GM11168 (cell line): ENCODE measurements around the gene LUC7L2.
"Not testable (repeated sequence)": the region's sequence is repeated elsewhere in the genome, so short reads cannot be mapped to it uniquely, and the experiment has no call there.

ENCODE experiments used
- in situ Hi-C: fragments of 300-500 bp; cut with MboI; formaldehyde crosslinking; loops from one replicate; pipeline ENCODE4 v1.12.0; 2022; ENCODE audit warnings: low sequenced_read_pairs; ENCODE audit not compliant: unreplicated experiment

Gene LUC7L2

DNA sequence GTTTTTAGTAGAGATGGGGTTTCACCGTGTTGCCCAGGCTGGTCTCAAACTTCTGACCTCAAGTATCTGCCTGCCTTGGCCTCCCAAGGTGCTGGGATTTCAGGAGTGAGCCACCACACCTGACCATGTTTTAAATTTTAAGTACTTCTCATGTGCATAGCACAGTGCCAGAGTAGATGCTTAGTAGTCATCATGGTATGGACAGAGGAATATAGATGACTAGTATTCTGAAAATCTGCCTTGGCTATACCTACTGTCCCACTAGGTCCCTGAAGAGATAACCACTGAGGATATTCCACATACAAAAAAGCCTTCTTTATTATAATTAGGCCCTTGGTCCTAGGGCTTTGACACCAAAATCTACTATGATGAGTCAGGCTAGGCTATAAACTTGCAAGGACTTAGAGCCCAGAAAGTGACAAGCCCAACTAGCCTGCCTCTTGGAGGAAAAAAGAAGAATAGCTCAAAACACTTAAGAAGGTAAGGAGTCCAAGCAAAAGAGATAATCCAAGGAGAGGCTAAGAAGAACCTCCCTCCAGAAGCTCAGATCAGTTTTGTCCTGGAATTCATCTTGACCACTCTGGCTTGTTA is 34.0 kb downstream of the LUC7L2 start:
- in situ Hi-C loops, result no loop called here

DNA sequence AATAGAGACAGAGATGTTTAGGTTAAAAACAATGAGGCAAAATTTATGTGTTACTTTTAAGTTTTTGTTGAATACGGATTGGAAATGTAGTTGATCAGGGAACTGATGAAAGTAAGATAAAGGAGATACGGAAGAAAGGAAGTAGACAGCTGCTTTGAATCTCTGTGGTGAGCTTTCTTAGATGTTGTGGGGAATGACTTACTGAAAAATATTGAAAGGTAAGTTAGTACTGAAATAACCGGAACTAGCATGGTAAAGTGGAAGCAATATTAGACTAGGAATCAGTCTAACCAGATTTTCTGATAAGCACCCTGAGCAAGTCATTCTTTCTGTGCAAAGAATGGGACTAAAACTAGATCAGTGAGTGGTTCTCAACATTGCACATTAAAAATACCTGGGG is 34.8 kb downstream of the LUC7L2 start:
- in situ Hi-C loops, result no loop called here

DNA sequence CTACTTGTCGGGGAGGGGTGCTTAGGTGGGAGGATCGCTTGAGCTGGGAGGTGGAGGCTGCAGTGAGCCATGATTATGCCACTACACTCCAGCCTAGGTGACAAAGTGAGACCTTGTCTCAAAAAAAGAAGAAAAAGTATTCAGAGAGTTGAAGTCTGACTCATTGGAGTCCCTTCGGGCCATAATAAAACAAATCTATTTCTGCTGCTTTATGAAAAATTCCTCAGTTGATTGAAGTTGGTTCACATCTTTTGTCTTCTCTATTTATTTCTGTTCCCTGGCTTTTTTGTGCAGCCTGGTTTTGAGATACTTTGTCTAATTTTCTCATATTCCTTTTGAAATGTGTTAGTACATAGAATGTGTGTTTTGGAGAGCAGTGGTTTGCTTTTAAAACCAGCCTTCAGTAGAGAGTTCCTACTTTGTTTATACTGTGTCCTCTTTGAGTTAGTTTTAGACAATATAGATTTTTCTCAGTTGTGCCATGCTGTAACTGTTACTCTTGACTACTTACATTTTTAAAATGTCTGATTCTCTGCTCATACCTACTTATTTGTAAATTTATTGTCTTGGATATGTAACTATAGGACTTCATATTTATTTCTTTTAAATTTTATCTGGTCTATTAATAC is 36.7 kb downstream of the LUC7L2 start:
- in situ Hi-C loops, result no loop called here

DNA sequence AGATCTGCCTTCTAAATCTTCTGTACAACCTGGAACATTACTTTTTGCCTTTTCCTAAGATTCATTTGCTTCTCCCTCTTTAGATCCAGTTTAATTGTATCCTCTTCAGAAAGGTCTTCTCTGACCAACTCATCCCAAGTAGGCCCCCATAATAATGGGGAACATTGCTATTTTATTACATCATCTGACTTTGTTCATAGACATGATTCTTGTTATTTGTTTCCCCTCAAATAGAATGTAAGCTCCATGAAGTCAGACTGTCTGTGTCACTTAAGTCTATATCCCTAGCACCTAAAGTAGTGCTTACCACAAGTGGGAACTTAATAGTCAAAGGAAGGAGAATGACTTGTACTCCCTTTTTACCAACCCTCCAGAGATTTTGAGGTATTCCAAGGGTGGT is 37.5 kb downstream of the LUC7L2 start:
- in situ Hi-C loops, result no loop called here

DNA sequence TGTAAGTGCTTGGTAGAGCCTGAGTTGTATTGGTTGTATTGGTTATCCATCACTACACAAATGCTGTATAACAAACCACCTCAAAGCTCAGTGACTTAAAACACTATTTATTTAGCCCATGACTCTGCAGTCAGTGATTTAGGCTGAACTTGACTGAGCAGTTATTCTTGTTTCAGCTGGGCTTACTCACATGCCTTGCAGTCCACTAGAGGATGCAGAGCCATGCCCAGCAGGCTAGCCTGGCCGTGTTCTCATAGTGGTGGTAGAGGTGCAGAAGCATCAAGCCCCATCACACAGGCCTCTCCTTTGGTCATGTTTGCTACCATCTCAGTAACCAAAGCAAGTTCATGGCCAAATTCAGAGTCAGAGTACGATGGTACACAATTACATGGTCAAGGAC is 43.9 kb downstream of the LUC7L2 start:
- in situ Hi-C loops, result no loop called here

DNA sequence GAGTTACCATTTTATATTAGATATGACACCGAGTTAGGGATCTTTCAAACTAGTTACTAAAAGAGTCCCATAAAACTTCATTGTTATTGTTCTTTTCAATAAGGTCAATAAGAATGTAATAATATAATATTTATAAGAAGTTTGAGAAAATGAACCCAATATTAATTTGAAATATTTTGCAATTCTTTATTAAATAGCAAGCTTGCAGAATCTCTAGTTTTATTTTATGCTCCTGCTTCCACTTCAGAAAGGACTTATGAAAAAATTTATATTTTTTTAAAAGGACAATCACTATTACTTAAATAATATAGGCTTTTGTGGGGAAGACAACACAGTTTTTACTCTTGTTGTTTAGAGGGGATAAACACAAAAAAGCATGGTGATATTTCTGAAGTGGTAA is 47.9 kb downstream of the LUC7L2 start:
- in situ Hi-C loops, result no loop called here

DNA sequence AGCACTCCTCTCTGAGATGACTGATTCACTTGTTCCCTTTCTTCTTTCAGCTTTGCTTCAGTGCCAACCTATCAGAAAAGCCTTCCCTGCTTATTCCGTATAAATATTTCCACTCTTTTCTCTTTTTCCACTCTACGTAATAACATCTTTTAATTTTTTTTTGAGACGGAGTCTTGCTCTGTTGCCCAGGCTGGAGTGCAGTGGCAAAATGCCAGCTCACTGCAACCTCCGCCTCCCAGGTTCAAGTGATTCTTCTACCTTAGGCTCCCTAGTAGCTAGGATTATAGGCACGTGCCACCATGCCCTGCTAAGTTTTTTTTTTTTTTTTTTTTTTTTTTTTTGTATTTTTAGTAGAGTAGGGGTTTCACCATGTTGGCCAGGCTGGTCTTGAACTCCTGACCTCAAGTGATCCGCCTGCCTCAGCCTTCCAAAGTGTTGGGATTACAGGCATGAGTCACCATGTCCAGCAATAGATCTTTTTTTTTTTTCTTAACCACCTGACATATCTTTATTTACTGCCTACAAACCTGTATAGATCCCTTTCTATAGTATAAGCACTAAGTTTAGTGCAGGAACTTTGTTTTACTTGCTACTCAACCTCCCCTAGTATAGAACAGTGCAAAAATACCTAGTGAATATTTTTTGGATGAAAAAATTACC is 55.2 kb downstream of the LUC7L2 start:
- in situ Hi-C loops, result not testable (repeated sequence)

DNA sequence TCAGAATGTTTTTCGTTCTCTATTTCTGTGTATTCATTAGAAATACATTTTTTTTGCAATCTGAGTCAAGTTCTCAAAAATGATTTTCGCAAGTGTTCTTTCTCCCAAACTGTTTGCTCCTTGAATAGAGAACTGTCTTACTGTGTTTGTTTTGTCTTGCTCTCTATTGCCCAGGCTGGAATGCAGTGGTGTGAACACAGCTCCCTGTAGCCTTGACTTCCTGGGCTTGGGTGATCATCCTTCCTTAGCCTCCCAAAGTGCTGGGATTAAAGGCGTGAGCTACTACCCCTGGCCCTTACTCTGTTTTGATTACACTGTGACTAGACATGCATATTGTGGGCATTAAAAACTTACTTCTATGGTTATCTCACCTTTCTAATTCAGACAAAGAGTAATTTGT is 56.7 kb downstream of the LUC7L2 start:
- in situ Hi-C loops, result no loop called here

DNA sequence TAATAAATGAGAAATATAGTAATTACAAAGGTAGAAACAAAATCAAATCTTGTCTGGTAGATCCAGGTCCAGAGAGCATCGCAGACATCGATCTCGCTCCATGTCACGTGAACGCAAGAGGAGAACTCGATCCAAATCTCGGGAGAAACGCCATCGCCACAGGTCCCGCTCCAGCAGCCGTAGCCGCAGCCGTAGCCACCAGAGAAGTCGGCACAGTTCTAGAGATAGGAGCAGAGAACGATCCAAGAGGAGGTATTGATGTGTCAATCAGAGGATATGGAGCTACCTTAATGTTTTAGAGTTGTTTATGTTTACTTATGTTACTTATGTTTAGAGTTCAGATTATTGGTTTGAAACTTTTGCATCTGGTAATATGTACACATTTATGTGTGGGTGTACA is 57.8 kb downstream of the LUC7L2 start:
- in situ Hi-C loops, result no loop called here

DNA sequence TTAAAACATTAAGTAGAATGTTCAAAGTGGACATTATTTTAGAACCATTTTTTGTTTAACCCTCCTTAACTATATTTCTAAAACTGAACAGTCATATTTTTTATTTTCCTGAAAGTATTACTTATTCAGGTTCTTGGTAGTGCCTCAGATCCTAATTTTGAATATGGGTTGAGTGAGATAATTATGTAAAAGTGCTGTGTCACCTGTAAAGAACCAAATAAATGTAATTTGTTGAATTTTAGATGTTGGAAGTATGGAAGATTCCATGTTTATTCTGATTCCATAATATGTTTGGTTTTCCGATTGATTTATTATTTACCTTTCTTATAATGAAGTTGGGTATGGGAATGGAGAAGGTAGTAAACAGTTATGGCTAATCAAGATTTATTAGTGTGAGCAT is 61.4 kb downstream of the LUC7L2 start:
- in situ Hi-C loops, result no loop called here

DNA sequence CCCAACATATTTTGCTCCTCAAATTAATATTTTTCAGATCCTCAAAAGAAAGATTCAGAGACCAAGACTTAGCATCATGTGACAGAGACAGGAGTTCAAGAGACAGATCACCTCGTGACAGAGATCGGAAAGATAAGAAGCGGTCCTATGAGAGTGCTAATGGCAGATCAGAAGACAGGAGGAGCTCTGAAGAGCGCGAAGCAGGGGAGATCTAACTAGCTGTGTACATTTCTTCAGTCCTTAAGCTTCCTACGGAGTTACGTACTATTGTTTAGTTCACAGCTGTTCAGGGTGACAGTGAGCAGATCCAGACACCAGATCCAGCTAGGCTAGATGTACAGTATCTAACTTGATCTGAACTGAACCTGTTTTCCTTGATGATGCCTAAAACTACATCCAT is 62.4 kb downstream of the LUC7L2 start:
- in situ Hi-C loops, result no loop called here

DNA sequence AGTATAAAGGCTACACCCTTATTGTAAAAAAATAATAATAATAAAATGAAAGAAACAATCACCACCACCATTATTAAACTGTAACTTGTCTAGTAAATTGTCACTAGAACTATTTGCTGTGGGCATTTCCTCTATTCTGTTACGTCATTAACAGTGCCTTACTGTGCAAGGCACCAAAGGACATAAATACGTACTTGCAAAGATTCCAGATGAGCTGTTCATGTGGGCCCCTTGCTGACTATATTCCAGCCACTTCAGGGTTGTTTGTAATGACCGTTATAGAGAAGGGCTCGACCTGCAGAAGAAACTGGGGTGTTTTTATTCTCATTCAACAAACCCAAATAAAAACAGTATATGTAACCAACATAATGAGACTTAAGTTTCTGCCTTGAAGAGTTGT is 63.4 kb downstream of the LUC7L2 start:
- in situ Hi-C loops, result no loop called here

DNA sequence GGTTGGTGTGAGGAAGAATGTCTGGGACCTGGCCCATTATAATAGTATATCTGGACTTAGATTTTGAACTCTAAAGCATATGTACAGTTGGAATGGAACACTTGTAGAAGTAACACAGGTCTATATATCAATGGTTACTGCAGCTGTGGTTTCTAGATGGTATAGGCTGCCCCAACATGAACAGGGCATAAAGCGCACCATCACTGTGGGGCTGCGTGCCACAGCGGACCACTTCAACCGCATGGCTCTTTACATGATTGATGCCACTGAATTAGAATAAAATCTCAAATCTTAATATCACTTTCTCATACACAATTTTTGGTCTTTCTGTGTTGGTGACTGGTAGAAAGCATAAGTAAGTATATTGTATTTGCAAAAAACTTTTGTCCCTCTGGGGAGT is 64.3 kb downstream of the LUC7L2 start:
- in situ Hi-C loops, result no loop called here

DNA sequence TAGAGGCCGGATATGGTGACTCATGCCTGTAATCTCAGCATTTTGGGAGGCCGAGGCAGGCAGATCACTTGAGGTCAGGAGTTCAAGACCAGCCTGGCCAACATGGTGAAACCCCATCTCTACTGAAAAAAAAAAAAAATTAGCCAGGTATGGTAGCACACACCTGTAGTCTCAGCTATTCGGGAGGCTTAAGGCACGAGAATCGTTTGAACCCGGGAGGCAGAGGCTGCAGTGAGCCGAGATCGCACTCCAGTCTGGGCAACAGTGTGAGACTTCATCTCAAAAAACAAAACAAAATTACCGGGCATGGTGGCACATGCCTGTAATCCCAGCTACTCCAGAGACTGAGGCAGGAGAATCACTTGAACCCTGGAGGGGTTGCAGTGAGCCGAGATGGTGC is 66.0 kb downstream of the LUC7L2 start:
- in situ Hi-C loops, result not testable (repeated sequence)

DNA sequence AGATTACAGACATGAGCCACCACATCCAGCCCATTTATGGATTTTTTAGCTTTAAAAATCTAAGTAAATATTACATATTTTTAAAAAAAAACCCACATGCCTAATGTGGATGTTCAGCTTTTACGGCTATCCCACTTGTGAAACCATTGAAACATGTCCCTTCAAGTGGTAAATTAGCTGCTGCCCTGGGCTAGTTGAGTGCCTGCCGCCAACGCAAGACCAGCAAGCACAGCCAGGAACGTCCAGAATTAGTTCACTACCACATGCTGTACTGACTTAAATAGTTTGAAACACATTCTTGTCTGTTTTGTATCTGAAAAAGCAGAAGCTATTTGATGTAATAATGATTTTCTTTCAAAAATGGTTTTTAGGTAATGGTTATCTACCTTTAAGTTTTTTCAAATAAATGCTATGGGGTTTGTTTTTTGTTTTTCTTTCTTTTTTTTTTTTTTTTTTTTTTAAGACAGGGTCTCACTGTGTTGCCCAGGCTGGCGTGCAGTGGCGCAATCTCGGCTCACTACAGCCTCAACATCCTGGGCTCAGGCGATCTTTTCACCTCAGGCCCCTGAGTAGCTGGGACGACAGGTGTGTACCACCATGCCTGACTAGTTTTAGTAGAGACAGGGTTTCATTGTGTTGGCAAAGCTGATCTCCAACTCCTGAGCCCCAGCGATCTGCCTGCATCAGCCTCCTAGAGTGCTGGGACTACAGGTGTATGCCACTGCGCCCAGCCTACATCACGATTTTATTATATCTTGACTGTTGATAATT is 66.7 kb downstream of the LUC7L2 start:
- in situ Hi-C loops, result no loop called here

DNA sequence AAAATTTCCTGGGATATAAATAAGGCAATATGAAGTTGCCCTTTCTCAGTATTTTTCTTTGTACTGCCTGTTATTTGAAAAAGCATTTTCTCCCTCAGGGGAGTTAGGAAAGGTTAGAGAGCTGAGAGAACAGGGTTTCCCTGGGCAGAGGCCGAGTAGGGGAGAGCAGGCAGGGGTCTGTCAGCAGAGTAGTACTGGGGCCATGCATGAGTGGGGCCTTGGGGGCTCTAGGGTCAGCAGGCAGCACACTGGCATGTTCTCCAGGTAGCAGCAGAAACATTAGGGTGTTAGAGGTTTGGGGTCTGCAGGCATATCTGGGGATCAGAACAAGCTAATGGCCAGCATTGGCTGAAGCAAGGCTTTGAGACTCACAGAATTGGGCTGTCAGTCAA is 67.3 kb downstream of the LUC7L2 start:
- in situ Hi-C loops, result no loop called here

DNA sequence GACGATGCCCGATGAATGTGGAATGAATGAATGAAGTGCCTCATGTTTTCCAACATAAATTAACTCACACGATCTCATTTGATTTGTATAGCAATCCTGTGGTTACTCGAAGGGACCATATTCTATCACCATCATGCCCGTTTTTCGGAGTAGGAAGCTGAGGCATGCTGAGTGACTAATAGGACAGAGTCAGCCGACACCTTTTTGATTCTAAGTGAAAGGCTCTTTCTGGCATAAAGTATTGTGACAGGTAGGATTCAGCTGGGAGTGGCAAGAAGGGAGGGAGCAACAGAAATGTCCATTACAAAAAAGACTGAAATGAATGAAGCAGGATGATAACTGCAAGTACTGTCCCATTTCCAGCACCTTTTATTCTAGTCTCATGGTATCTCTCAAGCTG is 68.1 kb downstream of the LUC7L2 start:
- in situ Hi-C loops, result no loop called here

DNA sequence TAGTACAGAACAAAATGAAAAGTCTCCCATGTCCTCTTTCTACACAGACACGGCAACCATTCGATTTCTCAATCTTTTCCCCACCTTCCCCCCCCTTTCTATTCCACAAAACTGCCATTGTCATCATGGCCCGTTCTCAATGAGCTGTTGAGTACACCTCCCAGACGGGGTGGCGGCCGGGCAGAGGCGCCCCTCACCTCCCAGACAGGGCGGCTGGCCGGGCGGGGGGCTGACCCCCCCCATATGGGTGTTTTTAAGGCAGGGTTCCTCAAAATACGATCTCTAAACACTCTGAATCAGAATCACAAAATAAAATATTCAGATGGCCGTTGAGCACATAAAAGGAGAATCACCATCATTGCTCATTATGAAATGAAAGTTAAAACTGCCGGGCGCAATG is 70.0 kb downstream of the LUC7L2 start:
- in situ Hi-C loops, result not testable (repeated sequence)

DNA sequence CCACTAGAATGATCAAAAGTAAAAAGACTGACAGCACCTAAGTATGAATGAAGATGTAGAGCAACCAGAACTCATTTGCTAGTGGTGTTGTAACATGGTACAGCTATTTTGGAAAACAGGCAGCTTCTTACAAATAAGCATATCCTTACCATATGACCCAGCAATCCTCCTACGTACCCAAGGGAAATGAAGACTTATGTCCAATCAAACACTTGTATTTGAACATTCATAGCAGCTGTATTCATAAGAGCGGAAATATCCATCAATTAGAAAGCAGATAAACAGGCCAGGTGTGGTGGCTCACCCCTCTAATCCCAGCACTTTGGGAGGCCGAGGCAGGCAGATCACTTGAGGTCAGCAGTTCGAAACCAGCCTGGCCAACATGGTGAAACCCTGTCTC is 70.7 kb downstream of the LUC7L2 start:
- in situ Hi-C loops, result no loop called here

DNA sequence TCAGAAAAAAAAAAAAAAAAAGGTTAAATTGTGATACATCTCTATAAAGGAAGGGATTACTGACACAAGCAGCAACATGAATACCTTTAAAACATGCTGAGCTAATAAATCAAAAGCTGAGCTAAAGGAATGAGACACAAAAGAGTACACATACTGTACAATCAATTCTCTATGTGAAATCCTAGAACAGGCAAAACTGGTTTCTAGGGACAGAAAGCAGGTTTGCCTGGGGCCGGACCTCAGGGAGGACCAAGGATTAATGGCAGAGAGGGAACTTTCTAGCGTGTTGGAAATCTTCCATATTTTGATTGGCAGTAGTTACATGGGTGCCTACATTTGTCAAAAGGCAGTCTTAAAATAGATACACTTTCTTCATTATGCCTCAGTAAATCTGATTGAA is 71.3 kb downstream of the LUC7L2 start:
- in situ Hi-C loops, result no loop called here

DNA sequence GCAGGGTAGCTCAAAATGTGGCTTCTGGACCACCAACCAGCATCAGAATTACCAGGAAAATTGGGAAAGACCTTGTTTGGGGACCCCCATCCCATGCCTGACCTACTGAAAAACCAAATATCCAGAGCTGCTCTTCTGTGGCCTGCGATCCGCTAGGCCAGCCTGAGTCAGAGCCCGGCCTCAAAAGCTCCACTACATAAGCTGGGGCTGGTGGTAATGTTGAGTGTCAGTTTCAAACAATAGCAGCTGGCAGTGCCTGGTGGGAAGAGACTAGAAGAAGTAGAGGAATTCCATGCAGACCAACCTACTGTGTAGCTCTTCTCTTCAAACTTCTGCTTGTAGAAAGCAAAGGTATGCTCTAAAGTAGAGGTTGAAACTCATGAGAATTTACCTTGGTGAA is 71.8 kb downstream of the LUC7L2 start:
- in situ Hi-C loops, result no loop called here
